BJ (cell line): Measurements from ENCODE around the gene RHEBL1. TPM values are rescaled to one million over a fixed set of nuclear protein-coding genes. Genes with fewer than 3 reads are reported as not detected.

Experiments used
- CTCF ChIA-PET: fragments of 350-600 bp; formaldehyde crosslinking; extraction: SDS; loops from one replicate; lab custom pipeline; 2021; ENCODE audit warnings: antibody characterized with exemption, inconsistent platforms; lab: Yijun Ruan, JAX
- POLR2A ChIA-PET: fragments of 300-600 bp; sonication (Branson Sonifier 250); formaldehyde crosslinking; extraction: SDS; loops from one replicate; lab custom pipeline; 2021; ENCODE audit warnings: antibody characterized with exemption; lab: Charles Lee
- DNase-seq: peaks from one replicate; pipeline ENCODE4 v3.0.0-alpha.2; 2011; ENCODE audit warnings: low read depth
- H3K27me3 ChIP-seq: 2 replicates; pipeline ENCODE4 v1.6.0; 2011; ENCODE audit warnings: low read length; ENCODE audit not compliant: control insufficient read depth, insufficient read depth
- H3K36me3 ChIP-seq: 2 replicates; pipeline ENCODE4 v1.5.1; 2011; ENCODE audit warnings: low read length; ENCODE audit not compliant: control insufficient read depth, insufficient read depth
- H3K4me3 ChIP-seq: 2 replicates; pipeline ENCODE4 v1.5.1; 2011; ENCODE audit warnings: low read depth, mild to moderate bottlenecking, control low read depth, low read length
- polyA plus RNA-seq: library from polyadenylated mRNA; depleted of rRNA; stranded (reverse); fragments of >200 nt; gene quantifications from 2 replicates; pipeline ENCODE4 v1.2.3, GENCODE V29; 2011
- TF ChIP-seq, protein P1 (sequence below): IDR thresholded peaks from 2 replicates; pipeline ENCODE4 v1.5.1; 2011; ENCODE audit warnings: low read depth, mild to moderate bottlenecking, control low read depth, inconsistent platforms, low read length, moderate library complexity; ENCODE audit not compliant: insufficient read depth

The RHEBL1 gene
- polyA plus RNA-seq, 1 experiment: 1.3 TPM

DNA sequence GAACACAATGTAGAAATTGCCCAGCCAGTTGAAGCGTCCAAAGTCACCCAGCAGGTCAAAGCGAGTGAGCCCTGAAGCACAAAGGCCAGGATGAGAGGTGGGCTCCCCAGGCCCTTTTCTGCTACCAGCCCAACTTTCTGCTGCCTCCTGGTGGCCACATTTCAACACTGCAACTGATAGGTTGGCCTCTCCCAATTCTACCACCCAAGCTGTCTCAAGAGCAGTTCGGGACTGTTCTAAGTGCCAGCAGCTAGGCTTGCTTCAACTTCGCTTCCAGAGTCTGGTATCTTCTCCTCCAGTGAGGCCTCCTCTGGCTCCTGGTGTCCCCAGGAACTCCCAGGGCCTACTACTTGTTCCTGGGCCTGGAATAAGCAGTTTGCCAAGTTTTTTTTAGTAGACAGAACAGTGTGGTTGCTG, 28.3 kb upstream of the RHEBL1 start:
- no peak for DNase-seq
- CTCF ChIA-PET: interaction anchor here (0.6 to 9.8 kb wide), 22 partner anchors 11 to 299 kb away, joined by 3 to 145 read pairs (median 7); partner anchors contain the start of genes LMBR1L, RHEBL1 and TUBA1B
- Histone ChIP-seq H3K4me3 (no peak overlapping the region), H3K27me3 (peaks cover 8% of the 10 kb centered on the region), H3K36me3 (peaks cover 33% of the 10 kb centered on the region)
- POLR2A ChIA-PET: no interaction called here
- TF ChIP-seq, protein P1, sequence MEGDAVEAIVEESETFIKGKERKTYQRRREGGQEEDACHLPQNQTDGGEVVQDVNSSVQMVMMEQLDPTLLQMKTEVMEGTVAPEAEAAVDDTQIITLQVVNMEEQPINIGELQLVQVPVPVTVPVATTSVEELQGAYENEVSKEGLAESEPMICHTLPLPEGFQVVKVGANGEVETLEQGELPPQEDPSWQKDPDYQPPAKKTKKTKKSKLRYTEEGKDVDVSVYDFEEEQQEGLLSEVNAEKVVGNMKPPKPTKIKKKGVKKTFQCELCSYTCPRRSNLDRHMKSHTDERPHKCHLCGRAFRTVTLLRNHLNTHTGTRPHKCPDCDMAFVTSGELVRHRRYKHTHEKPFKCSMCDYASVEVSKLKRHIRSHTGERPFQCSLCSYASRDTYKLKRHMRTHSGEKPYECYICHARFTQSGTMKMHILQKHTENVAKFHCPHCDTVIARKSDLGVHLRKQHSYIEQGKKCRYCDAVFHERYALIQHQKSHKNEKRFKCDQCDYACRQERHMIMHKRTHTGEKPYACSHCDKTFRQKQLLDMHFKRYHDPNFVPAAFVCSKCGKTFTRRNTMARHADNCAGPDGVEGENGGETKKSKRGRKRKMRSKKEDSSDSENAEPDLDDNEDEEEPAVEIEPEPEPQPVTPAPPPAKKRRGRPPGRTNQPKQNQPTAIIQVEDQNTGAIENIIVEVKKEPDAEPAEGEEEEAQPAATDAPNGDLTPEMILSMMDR: peak; percentile 85

DNA sequence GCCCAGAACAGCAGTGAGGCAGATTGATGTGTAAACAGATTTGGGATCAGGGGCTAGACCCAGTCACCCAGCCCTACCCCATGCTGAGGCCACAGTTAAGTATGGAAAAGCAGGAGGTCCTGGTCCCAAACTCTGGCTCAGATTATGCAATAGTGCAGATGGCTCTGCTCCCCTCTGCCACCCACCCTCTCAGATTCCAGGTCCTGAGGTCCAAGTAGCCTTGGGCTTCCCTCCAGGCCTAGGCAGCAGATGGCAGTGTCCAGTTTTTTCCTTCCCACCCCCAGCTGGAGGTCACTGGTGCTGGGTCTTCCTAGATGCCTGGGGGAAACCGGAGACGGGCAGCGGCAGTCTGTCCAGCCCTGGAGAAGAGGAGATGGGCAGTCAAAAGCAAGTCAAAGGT, 27.6 kb upstream of the RHEBL1 start:
- peaks cover 27% of the 10 kb centered on the region for H3K36me3 ChIP-seq
- TF ChIP-seq, protein P1: no peak
- peaks cover 8% of the 10 kb centered on the region for H3K27me3 ChIP-seq
- POLR2A ChIA-PET: no interaction called here
- DNase-seq: no peak
- CTCF ChIA-PET: interaction anchor here (0.5 to 9.8 kb wide), 14 partner anchors 10 to 240 kb away, joined by 3 to 145 read pairs (median 8); partner anchors contain the start of genes LMBR1L and TUBA1B
- H3K4me3 ChIP-seq: no peak overlapping the region

- H3K27me3 ChIP-seq: peaks cover 8% of the 10 kb centered on the region
- ChIA-PET POLR2A (interaction anchor here (0.6 kb wide), 1 partner anchor 35 kb away, joined by 3 read pairs; no protein-coding TSS in a partner anchor), CTCF (interaction anchor here (1.0 to 4.7 kb wide), 9 partner anchors 9 to 141 kb away, joined by 3 to 30 read pairs (median 7); partner anchors contain the start of gene LMBR1L)
- TF ChIP-seq, protein P1: no peak
- H3K36me3 ChIP-seq: peaks cover 10% of the 10 kb centered on the region
- no peak for DNase-seq
- H3K4me3 ChIP-seq: no peak overlapping the region
Measured at GRCh38 chr12:49094975-49095365, 25.2 kb upstream of the RHEBL1 start.

GRCh38 chr12:49094160-49094974, 24.6 kb upstream of the RHEBL1 start, which contains the start of gene DHH:
Gene DHH, minus strand, starts transcription at chr12:49094801. Its CDS starts 289 bp downstream, at chr12:49094512.
- peaks cover 11% of the 10 kb centered on the region for H3K27me3 ChIP-seq
- no peak for DNase-seq
- TF ChIP-seq, protein P1: no peak
- CTCF ChIA-PET: interaction anchor here (0.7 to 4.7 kb wide), 12 partner anchors 8 to 141 kb away, joined by 3 to 30 read pairs (median 6); partner anchors contain the start of gene LMBR1L
- no peak within 1 kb of the TSS for H3K4me3 ChIP-seq
- POLR2A ChIA-PET: interaction anchor here (0.6 kb wide), 1 partner anchor 36 kb away, joined by 3 read pairs; no protein-coding TSS in a partner anchor
- peaks cover 10% of the 10 kb centered on the region for H3K36me3 ChIP-seq

DNA sequence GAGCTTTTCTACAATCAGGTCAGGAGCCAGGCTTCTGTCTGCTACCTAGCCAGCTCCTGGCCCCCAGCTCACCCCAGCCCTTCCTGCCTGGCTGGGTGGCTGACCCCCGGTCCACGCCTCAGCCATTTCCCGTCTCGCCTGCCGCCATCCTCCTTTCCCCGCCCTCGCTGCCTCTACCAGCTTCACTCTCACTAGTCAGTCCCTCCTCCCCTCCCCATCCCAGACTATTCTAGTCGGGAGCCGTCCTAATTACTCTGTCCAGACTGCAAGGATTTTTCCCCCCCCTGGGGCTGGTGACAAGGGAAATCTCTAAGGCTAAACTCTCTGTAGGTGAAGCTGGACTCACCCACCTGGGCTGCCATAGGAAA, 24.0 kb upstream of the RHEBL1 start:
- H3K4me3 ChIP-seq: no peak overlapping the region
- TF ChIP-seq, protein P1: no peak
- no peak for DNase-seq
- POLR2A ChIA-PET: no interaction called here
- CTCF ChIA-PET: interaction anchor here (0.7 to 4.7 kb wide), 10 partner anchors 9 to 142 kb away, joined by 3 to 30 read pairs (median 6); partner anchors contain the start of gene LMBR1L
- peaks cover 14% of the 10 kb centered on the region for H3K27me3 ChIP-seq
- peaks cover 10% of the 10 kb centered on the region for H3K36me3 ChIP-seq
